ENCODE data around the gene ITIH3.

The ITIH3 gene

DNA sequence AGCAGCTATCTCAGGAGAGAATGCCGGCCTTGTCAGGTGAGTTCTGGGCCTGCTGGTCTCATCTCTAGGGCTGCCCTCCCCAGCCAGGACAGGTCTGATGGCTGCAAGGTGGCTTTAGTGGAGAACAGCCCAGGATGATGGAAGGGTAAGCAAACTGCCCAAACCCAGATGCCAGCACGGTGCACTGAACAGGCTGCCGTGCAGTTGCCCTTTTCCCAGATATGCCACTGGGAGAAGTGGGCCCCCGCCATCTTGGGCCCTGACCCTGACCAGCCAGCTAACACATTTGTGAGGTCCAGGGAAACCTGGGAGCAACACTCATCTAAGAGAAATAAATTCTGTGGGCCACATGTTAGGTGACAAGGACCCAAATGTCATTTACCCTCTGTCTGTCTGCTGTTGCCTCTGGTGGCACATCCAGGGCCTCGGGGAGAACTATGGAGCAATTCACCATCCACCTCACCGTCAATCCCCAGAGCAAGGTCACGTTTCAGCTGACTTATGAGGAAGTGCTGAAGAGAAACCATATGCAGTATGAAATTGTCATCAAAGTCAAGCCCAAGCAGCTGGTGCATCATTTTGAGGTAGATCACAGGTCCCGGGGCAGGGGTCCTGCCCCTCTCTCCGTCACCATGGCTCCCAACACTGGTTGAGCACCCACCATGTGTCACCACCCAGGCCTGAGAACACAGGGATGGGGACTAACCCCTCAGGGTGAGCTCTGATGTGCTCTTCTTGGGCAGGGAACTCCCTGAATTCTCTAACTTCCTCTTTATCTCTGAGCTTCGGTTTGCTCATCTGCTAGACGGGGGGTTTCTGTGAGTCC lies 15.4 kb upstream of the ITIH3 start:
- DNase-seq (ENCODE audit: low read depth in 3 of 3): no peak

DNA sequence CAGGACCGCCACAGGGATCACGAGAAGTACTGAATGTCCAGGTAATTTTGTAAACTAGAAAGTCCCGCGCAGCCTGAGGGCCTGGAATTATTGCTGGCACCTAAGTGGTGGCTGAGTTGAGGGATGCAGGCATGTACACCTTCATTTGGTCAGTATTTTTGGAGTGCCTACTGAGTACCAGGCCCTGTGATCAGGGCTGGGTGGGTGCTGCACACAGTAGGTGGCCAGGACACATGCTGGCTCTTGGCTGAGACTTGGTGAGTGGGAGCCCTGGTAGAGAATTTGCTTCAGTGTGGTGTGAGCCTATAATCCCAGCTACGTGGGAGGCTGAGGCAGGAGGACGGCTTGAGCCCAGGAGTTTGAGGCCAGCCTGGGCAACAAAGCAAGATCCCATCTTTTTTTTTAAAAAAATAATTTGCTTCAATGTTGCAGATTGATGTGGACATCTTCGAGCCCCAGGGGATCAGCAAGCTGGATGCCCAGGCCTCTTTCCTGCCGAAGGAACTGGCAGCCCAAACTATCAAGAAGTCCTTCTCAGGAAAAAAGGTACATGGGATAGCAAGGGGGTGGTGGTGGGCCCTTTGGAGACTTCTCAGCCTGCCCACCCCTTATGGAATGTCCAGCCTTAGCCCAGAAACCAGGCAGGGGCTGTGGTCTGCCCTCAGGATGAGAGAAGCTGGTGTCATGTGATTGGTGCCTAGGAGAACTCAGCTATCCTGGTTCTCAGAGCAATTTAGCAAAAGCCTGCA lies 14.6 kb upstream of the ITIH3 start:
- DNase-seq (ENCODE audit: low read depth in 3 of 3): no peak

DNA sequence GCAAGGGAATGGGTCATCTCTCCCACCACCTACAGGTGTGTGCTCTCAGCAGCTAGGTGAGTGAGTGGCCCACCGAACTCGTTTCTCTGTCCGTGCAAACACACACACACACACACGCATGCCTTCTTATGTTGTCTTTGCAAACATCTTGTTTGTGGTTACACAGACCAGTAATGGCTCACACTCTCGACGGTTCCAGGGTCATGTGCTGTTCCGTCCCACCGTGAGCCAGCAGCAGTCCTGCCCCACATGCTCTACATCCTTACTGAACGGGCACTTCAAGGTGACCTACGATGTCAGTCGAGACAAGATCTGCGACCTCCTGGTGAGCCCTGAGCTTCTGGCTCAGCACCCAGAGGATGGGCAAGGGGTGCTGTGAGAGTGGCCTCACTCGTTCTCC lies 12.9 kb upstream of the ITIH3 start:
- no peak for DNase-seq (ENCODE audit: low read depth in 3 of 3)

DNA sequence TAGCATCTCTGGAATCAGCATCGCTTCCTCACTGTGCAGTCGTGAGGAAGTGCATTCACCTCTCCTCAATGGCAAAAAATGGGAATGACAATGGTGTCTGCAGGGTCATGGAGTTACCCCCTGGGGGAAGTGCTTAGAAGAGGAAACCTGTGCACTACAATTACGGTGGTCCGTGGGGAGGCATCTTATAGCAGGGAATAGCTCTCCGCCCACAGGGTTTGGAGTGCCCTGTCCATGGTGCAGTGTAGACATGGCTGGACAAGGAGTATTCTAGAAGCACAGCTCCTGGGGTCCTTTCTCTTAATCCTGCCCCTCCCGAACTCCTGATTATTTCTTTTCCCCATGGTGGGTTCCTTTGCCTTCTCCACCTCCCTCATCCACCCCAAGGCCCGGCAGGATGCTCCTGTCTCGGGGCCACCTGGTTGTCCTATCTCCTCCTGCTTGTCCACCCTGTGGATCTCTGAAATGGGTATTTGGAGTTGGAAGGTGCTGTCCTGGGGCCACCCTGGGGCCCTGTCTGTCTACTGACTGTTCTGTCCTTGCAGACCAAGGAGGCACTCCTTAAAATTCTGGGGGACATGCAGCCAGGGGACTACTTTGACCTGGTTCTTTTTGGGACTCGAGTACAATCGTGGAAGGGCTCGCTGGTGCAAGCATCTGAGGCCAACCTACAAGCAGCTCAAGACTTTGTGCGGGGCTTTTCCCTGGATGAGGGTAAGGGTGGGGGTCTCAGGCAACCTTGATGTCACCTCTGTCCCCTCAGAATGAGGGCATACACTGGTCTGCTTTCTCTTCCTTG lies 12.0 kb upstream of the ITIH3 start:
- no peak for DNase-seq (ENCODE audit: low read depth in 3 of 3)

DNA sequence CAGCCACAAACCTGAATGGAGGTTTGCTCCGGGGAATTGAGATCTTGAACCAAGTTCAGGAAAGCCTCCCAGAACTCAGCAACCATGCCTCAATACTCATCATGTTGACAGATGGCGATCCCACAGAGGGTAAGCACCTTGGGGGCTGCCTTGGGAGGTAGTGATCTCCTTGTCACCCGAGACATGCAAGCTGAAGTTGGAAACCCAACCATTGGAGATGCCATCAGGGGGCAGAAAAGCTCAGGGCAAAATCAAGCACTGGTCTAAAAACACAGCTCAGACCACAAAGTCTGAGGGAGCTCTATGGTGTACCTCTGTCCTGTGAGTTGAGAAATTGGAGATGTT lies 11.4 kb upstream of the ITIH3 start:
- DNase-seq (ENCODE audit: low read depth in 3 of 3): no peak

DNA sequence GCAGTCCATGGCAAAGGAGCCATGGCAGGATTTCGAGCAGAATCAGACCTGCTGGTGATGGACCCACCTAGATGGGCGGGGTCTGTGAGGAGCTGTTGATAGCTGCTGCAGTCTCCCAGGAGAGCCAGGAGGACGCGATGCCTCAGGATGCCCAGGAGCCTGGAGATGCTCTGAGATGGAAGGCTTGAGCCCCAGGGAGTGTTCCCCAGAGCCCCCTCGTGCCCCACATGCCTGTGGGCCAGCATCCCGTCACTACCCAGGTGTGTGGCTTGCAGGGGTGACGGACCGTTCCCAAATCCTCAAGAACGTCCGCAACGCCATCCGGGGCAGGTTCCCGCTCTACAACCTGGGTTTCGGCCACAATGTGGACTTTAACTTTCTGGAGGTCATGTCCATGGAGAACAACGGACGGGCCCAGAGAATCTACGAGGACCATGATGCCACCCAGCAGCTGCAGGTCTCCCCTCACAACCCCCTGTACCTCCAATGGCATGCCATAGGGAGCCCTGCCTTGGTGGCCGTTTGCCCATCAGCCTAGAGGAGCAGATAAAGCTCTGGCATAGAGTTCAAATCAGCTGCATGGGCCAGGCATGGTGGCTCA lies 10.5 kb upstream of the ITIH3 start:
- DNase-seq (ENCODE audit: low read depth in 3 of 3): no peak

DNA sequence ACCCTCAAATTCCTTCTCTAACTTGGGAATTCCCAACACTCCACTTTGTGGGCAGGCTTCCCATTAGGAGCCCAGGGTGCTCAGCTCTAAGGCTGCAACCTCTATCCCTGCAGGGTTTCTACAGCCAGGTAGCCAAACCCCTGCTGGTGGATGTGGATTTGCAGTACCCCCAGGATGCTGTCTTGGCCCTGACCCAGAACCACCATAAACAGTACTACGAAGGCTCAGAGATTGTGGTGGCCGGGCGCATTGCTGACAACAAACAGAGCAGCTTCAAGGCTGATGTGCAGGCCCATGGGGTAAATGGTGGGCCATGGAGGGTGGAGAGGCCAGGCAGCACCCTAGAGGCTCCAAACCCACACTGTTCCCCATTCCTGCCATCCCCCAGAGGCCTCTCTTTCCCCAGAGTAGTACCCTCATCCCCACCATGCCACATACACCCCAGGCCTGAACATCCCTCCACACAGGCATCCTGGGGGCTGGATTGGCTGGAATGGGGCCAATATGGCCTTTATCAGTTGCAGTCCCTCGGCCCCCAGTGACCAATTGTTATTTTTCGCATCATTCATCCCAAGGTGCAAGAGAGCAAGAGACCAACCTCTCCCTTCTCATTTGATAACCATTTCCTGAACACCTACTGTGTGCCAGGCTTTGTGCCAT lies 9.5 kb upstream of the ITIH3 start:
- DNase-seq (ENCODE audit: low read depth in 3 of 3): no peak

DNA sequence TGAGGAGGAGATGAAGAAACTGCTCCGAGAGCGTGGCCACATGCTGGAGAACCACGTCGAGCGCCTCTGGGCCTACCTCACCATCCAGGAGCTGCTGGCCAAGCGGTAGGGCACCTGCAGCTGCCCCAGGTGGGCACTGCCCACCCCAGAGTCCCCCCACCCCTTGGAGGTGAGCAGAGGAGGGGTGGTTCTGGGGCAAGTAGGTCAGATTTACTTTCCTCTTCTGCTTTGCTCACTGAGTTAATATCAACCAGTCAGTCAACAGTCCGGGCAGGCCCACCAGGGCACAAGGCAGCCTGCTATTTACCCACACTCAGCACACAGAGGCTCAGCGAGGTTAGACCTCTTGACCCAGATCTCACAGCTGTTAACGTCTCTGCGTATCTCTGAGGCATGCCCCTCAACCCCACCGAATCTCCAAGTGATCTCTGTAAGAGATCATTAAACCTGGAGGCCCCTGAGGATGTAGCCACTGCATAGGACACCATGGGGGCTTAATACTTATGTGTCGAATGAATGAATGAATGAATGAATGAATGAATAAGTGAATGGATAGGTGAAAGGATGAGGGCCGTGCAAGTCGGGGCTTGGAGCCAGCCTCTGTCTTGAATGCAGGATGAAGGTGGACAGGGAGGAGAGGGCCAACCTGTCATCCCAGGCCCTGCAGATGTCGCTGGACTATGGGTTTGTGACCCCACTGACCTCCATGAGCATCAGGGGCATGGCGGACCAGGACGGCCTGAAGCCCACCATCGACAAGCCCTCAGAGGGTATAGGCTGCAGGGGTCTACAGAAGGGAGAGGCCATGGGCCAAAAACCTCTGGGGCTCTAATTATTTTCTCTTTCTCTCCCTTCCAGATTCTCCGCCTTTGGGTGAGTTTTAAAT lies 8.0 kb upstream of the ITIH3 start:
- DNase-seq (ENCODE audit: low read depth in 3 of 3): no peak

DNA sequence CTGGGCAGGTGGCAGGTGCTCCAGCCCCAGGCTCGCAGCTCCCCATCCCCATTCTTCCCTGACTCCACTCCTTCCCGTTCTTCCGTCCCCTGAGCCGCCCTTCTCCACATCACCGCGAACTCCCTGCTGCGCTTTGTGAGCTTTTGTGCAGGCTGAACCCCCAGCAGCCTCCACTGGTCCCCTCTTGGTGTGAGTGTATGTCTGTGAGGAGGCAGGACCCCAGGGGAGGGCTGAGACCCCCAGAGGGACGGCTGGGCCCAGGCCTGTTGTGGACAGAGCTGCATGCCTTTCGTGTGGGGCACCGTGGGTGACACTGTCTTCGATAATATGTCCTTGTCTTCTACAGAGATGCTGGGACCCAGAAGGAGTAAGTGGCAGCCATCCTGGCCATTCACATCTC lies 7.3 kb upstream of the ITIH3 start:
- DNase-seq (ENCODE audit: low read depth in 3 of 3): no peak

DNA sequence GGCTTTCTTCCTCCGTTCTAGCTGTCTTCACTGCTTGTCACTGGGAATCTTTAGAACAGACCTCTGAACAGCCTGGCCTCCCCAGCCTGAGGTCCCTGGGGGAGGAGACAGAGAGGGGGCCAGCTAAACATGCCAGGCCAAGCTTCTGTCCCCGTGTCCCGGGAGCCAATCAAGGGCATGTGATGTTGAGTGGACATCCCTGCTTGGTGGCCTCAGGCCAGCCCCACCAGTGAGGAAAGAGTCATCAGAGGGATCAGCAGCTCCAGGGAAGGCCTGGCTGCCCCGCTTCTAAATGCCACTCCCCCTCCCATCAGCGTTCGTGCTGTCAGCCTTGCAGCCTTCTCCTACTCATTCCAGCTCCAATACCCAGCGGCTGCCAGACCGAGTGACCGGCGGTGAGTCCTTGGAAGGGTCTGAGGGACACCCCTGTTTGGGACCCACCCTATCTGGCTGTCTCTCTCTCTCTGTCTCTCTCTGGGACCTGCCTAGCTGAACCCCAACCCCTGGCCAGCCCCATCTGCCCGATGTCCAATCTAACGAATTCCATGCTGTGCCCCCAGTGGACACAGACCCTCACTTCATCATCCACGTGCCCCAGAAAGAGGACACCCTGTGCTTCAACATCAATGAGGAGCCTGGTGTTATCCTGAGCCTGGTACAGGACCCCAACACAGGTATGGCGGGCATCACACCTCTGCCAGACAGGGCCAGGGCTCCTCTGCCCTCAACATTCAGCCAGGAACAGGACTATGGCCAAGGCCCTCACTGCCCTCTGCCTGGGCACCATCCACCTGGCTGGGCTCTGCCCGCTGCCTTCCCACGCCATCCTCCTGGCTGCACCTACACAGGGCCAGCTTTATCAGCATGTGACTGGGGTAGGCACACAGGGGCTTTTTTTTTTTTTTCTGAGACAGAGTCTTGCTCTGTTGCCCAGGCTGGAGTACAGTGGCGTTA lies 6.6 kb upstream of the ITIH3 start:
- no peak for DNase-seq (ENCODE audit: low read depth in 3 of 3)

DNA sequence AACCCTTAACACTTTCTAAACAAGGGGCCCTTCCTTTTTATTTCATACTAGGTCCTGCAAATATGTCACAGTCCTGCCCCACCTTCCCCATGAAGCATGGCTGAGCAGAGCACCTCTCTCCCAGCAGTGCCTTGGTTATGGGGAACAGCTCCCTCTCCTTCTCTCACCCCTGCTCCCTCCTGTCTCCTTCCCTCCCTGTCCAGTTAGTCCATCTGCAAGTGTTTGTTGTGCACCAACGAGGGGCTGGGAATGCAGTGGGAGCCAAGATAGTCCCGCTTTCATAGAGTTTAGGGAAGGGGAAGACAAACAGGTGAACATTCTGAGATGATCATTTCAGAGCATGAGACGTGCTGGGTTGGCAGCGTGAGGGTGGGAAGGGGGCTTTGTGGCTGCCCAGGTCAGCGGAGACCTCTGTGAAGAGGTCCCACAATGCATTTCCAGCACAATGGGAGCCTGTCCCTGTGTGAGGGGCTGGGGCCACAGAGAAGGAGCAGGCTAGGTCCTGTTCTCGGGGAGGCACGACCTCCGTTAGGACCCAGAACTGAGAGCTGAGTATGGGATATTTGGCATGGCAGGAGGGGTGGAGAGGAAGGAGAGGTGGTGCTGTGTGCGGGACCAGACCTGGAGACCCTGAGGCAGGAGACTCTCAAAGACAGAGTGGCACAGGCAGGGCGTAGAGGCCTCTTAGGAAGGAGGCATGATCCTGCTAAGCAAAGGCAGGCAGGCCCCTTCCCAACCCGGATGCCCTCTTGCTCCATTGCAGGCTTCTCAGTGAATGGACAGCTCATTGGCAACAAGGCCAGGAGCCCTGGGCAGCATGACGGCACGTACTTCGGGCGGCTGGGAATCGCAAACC lies 5.5 kb upstream of the ITIH3 start:
- DNase-seq (ENCODE audit: low read depth in 3 of 3): no peak

DNA sequence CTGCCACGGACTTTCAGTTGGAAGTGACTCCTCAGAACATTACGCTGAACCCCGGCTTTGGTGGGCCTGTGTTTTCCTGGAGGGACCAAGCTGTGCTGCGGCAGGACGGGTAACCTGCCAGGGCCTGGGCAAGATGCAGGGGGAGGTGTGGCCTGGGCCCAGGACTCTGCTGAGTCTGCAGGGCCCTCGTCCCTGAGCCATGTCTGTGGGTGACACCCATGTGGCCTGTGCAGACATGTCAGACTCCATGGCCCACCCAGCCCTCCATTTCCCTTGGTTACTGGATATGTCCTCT lies 4.9 kb upstream of the ITIH3 start:
- no peak for DNase-seq (ENCODE audit: low read depth in 3 of 3)

DNA sequence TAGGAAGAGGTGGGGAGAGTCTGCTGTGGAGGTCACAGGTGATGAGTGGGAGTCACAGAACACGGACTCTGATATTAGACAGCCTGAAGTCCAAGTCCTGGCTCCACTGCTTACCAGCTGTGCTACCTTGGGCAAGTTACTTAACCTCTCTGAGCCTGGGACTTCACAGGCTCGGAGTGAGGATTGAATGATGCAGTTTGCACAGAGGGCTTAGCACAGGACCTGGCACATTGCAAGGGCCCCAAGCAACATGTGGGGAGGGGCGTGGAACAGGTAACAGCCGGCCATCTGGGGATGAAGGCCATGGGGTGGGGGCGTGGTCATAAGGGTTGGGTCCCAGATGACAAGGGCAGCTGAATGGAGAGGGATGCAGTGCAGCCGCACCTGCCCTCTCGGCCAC lies 4.3 kb upstream of the ITIH3 start:
- DNase-seq (ENCODE audit: low read depth in 3 of 3): no peak

DNA sequence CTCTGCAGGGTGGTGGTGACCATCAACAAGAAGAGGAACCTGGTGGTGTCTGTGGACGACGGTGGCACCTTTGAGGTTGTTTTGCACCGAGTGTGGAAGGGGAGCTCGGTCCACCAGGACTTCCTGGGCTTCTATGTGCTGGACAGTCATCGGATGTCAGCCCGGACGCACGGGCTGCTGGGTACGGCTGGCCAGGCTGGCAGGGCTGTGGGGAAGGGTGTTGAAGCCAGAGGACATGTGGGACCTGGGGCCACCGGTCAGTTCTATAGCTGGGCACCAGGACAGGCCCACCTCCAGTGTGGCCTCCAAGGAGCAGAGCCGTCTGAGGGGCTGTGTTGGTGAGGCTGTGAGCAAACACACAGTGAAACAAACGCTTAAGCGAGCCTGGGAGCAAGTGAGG lies 3.9 kb upstream of the ITIH3 start:
- DNase-seq (ENCODE audit: low read depth in 3 of 3): no peak

DNA sequence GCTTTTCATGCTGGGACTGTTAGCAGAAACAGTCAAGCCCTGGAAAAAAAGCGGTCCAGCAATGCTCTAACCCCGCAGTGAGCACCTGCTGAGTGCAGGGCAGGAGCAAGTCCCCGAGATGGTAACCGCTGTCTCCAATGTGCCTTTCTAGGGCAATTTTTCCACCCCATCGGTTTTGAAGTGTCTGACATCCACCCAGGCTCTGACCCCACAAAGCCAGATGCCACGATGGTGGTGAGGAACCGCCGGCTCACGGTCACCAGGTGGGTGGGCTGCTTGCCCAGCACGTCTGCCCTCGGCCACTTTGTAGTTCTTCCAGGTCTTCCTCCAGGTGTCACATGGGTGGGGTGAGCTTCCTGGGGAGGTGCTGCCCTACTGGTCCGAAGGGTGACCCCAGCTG lies 3.2 kb upstream of the ITIH3 start:
- no peak for DNase-seq (ENCODE audit: low read depth in 3 of 3)

DNA sequence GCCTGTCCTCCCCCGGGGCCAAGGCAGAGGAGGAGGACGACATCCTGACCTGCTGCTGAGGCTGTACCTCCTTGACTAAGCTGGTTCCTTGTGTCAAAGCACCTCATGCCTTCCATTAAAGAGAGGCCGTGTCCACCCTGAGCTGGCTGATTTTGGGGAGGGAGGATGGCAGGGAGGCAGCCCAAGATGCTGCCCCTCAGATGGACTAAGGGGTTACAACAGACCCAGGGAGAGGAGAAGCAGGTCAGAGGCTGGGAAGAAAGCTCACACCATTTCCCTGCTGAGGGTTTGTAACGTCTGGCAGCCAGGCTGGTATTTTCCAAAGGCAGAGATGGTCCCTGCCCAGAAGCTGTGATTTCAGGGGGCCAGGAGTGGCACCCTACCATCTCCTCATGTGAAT lies 2.7 kb upstream of the ITIH3 start:
- DNase-seq (ENCODE audit: low read depth in 3 of 3): no peak

DNA sequence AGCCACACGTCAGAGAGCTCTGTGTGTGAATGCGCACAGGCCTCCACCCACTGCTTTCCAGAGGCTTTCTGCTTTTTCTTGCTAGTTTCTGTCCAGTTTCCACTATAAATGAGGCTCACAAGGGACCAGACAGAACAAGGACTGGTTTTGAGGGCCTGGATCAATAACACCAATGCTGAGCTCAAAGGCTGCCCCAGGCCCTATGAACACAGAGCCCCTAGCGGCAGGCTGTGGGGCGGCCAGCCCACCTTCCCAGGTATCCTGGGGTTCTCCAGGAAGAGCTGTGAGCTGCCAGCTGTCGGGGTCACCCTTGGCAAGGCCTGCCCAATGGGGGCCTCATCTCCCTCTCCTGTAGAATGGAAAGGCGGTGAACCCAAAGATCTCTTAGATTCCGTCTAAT lies 2.2 kb upstream of the ITIH3 start:
- DNase-seq (ENCODE audit: low read depth in 3 of 3): no peak

DNA sequence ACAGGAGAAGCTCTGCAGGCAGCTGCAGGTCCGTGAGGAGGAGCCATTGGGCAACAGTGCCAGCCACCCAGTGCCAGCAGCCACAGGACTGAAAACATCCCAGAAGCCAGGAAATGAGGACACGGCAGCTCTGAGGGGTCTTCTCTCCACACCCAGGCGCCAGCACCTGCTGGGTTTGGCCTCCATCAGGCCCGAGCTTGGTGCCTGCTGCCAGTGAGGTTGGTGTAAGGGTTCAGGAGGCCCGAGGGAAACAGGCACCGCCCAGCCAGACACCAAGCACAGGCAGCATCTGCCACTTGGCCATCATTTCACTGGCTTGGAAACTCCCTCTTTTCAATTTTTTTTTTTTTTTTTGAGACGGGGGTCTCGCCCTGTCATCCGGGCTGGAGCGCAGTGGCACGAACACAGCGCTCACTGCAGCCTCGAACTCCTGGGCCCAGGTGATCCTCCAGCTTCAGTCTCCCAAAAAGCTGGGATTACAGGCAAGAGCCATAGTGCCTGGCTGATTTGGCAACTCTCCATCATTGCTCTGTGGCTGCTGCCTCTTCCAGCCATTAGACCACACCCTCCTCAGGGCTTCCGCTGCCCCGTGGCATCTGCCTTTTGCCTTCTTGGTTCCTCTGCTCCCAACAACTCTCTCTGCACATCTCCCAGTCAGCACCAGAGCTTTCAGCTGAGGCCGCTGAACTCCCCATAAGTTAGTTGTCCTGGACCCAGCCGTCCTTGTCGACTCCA lies 1.5 kb upstream of the ITIH3 start:
- no peak for DNase-seq (ENCODE audit: low read depth in 3 of 3)
